Activated CD4-positive, alpha-beta T cell treated with anti-CD3 and anti-CD28 coated beads for 24 hours (primary cell): ENCODE measurements around the gene RAB6A.
"Not testable (repeated sequence)": the region's sequence is repeated elsewhere in the genome, so short reads cannot be mapped to it uniquely, and the experiment has no call there.

Experiments
- DNase-seq, 2 donors: peaks; one replicate each; pipeline ENCODE4 v3.0.0-alpha.2; 2020; ENCODE audit warnings: low read depth in 2 of 2

Gene RAB6A

GRCh38 chr11:73762732-73763131, 1.9 kb upstream of the RAB6A start:
- no peak for DNase-seq

DNA sequence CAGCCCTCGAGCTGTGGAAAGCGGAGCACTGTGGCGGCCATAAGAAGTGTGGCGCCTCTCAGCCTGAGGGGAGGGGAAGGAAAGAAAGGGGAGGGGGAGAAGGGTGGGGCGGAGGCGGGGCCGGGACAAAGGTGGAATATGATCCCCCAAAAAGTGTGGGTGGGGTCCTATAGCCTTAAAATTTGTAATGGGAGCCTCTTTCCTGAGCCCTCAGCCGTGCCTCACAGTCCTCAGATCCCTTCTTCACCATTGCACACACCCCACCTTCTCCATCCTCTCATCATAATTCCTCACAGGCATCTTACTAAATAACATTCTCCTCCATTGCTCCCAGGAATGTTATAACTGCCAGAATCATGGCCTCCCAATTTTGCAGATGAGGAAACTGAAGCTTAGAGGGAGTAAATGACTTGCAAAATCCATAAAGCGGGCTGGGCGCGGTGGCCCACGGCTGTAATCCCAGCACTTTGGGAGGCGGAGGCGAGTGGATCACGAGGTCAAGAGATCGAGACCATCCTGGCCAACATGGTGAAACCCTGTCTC, 600 bp upstream of the RAB6A start:
- DNase-seq: no peak

DNA sequence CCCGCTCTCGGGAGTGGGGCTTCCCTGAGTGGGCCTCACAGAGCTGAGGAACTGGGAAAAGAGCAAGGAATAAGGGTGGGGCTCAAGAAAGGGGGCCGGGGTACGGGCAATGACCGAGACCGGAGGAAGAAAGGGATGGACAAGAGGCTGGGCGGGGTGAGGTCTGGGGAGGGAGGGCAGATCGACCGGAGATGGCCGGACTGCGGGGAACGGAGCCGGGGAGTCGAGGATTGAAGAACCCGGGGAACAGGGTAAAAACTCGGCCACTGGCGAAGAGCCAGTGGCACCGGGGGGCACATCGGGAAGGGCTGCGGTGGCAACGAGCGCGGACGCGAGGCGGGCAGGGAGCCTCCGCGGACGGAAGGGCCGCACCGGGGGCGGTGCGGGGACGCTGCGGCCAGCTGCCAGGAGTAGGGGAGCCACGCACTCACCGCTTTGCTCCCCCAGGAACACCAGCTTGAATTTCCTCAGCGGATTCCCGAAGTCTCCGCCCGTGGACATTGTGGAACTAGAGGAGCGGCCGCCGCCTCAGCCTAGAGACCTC, 667 bp downstream of the RAB6A start:
- no peak for DNase-seq

DNA sequence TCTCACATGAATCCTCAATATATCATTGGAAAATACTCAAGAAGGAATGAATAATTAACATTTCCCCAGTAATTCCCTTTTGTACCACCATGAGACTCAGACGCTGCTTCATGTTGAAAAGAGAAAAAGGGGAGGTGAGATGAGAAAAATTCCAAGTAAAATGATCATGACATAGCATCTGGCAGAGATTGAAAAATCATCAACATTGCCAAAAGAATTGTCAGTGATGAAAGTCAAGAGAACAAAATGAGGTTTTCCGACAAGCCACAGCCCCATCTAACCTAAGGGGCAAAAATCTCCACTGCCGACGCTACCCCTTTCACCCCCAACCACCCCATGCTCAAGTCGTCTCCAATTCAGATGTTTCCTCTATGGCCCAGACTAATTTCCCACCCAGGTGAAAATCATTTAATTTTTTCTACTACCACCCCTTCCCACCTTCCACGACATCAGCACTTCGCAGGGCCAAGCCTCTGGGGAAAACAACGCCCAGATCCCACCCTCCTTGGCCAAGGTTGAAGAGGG, 1.2 kb downstream of the RAB6A start:
- DNase-seq: no peak

DNA sequence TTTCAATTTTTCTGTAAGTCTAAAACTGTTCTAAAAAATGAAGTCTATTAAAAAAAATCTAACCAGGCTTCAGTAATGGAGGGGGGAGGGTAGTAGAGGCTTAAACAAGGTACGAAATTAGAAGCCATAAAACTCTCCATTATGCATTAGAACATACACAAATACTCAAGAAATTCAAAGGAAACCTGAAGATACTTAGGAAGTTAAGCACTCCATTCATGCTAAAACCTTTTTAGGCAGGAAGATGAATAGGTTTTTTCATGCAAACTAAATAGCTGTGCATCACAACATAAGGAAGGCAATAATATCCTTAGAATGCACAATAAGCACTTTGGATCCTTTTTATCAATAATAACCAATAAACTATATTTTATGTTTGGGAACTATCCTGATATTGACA, 2.4 kb downstream of the RAB6A start:
- DNase-seq: no peak

DNA sequence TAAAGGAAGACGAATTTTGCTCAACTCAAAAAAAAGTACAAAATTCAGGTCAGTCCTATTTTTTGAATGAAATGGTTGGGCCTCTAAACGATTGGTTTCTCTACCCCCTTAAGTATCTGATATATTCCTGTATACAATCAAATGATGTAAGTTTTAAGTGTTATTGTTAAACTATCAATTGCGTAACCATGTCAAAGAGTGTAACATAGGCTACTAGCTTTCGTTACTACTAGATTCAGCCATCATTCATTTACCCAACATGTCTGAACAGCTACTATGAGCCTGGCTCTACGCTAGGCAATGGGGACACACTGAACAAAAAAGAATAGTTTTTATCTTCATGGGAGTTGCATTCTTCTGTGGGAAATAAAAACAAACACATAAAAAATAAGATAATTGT, 3.3 kb downstream of the RAB6A start:
- no peak for DNase-seq

- DNase-seq: no peak
These were observed 5.2 kb downstream of the RAB6A start for GRCh38 chr11:73755670-73756069.

DNA sequence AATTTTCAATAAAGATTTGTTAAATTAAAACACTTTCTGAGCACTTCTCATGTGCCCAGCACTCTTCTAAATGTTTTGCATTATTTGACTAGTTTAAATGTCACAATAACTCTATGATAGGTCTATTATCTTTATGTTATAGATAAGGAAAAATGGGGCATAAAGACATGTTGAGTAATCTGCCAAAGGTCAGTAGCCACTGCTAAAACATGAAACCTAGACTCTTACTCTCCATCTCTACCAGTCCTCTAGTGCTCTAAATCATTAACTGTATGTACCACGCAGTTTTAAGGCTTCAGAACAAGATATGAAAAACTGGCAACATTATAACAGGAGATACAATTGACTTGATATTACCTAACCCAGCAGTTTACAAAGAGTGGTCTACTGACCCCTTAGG, 6.9 kb downstream of the RAB6A start:
- DNase-seq: no peak

DNA sequence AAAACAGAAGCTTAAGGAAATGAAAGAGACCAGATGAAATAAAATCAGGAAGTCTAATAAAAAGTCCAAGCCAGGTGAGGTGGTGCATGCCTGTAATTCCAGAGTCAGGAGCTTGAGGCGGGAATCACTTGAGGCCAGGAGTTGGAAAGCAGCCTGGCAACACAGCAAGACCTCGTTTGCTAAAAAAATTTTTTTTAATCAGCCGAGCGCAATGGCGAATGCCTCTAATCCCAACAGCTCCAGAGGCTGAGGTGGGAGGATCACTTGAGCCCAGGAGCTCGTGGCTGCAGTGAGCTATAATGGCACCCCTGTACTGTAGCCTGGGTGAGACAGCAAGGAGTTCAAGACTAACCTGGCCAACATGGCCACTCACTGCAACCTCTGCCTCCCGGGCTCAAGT, 8.0 kb downstream of the RAB6A start:
- DNase-seq: no peak

- no peak for DNase-seq
These were observed 8.5 kb downstream of the RAB6A start for GRCh38 chr11:73752216-73752867.

- DNase-seq: not testable (repeated sequence)
These were observed 10.0 kb downstream of the RAB6A start for GRCh38 chr11:73750862-73751261.

GRCh38 chr11:73750228-73750627, 10.6 kb downstream of the RAB6A start:
- DNase-seq: no peak

DNA sequence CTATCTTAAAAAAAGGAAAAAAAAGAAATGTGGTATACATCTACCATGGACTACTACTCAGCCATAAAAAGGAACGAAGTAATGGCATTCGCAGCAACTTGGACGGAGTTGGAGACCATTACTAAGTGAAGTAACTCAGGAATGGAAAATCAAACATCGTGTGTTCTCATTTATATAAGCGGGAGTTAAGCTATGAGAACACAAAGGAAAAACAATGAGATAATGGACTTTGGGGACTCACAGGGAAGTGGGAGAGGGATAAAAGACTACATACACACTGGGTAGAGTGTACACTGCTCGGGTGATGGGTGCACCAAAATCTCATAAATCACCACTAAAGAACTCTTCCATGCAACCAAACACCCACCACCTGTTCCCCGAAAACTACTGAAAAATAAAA, 11.8 kb downstream of the RAB6A start:
- DNase-seq: no peak

DNA sequence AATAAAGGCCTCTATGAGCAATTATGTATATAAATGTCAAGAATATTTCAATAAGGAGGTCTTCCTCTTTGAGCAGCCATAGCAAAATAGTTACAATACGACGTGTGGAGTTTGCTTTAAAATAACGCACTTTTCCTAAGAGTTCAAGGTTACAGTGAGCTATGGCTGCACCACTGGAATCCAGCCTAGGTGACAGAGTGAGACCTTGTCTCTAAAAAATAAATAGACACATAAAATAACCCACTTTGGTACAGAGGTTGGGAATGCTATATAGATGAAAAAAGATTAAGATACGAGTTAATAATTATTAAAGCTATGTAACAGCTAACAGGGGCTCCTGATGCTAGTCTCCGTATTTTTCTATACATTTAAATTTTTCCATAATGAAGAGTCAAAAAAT, 12.6 kb downstream of the RAB6A start:
- DNase-seq: no peak

DNA sequence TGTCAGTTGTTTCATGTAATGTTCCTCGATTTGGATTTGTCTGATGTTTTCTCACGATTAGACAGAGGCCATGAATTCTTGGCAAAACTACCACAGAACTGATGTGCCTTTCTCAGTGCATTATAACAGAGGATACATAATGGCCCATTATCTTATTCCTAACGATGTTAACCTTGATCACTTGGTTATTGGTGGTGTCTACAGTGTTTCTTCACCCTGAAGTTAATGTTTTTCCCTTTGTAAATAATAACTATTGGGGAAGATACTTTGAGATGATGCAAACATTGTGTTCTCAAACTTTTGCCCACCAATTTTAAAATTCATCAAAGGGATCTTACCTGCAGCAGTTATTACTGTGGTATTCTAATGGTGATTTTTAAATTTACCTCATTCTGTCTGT, 13.1 kb downstream of the RAB6A start:
- DNase-seq: no peak

GRCh38 chr11:73746701-73747100, 14.2 kb downstream of the RAB6A start:
- no peak for DNase-seq

DNA sequence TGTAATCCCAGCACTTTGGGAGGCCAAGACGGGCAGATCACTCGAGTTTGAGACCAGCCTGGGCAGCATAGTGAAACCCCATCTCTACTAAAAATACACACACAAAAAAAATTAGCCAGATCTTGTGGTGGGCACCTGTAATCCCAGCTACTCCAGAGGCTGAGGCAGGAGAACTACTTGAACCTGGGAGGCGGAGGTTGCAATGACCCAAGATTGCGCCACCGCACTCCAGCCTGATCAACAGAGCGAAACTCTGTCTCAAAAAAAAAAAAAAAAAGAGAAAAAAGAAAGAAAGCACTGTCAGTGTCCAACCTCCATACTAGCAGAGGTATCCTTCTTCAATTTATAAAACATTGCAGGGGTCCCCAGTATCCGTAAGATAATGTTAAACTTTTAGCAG, 17.8 kb downstream of the RAB6A start:
- DNase-seq: no peak

- DNase-seq: not testable (repeated sequence)
These were observed 24.9 kb downstream of the RAB6A start for GRCh38 chr11:73735959-73736358.

DNA sequence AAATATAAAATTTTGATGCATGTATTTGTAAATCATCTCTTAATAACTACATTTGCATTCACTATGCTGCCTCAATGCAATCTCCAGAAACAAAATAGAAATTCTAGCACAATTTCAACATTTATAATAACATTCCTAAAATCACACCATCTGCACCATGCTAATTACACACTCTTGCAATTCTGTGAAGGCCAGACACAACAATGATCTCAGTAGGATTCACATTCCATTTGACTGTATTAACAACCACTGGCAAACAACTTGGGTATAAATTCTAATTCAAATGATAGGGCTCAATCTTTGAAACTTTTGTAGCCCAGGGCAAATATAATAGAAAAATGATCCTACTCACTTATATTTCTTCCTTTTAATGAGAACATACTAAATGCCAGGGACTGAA, 25.9 kb downstream of the RAB6A start:
- DNase-seq: no peak

DNA sequence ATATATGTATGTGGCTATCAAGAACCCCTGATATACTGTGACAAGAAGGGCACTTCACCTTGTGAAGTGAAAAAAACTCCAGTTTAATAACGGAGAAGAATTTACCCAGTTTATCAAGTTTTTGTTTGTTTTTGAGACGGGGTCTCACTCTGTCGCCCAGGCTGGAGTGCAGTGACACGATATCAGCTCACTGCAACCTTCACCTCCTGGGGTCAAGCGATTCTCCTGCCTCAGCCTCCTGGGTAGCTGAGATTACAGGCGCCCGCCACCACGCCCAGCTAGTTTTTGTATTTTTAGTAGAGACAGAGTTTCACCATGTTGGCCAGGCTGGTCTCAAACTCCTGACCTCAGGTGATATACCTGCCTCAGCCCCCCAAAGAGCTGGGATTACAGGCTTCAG, 26.9 kb downstream of the RAB6A start:
- not testable (repeated sequence) for DNase-seq

GRCh38 chr11:73732936-73733335, 27.9 kb downstream of the RAB6A start:
- not testable (repeated sequence) for DNase-seq

- DNase-seq: no peak
These were observed 31.2 kb downstream of the RAB6A start for GRCh38 chr11:73729594-73730206.

- no peak for DNase-seq
These were observed 32.9 kb downstream of the RAB6A start for GRCh38 chr11:73728000-73728399.
